ENCODE results near the gene ENGASE. TPM values are rescaled to one million over a fixed set of nuclear protein-coding genes. Genes with fewer than 3 reads are reported as not detected.

Gene ENGASE
- total and polyA plus RNA-seq, 2 of the 8 experiments (the other 6 are each of a cell fraction or from before 2014, with no cell fraction given): 9.3 to 36.1 TPM

- Histone ChIP-seq H4K20me1 (replicated peaks in 1 of 2; ENCODE audit: control insufficient read depth in 1 of 2, insufficient read depth in 2 of 2, low read length in 2 of 2) (no peaks in the 10 kb centered on the region), H2AFZ (ENCODE audit: low read length) (no peak overlapping the region)
- FAIRE-seq: no peak
Observed at GRCh38 chr17:79052131-79052530, 22.5 kb upstream of the ENGASE start.

More at GRCh38 chr17:79052131-79052530, 22.5 kb upstream of the ENGASE start:
- Histone ChIP-seq H3K56ac (replicated peaks; ENCODE audit: insufficient read length, low read depth, low read length) (no peak overlapping the region), H3K4me3 (ENCODE audit: extremely low read depth in 1 of 4, insufficient read depth in 2 of 4, low read depth in 3 of 4, low read length in 4 of 4) (no peak overlapping the region), H3K27me3 (replicated peaks in 1 of 4; ENCODE audit: control insufficient read depth in 3 of 4, extremely low read depth in 1 of 4, insufficient read depth in 3 of 4, low read length in 3 of 4) (peaks cover 0 to 2% (median 0%) of the 10 kb centered on the region in 4 experiments; a peak in 4 of 7 replicates), H2BK15ac (ENCODE audit: low read length) (no peak overlapping the region), H3K27ac (ENCODE audit: low read depth, low read length) (no peak overlapping the region), H3K9ac (replicated peaks in 1 of 4; ENCODE audit: extremely low read depth in 1 of 4, low read depth in 3 of 4, low read length in 3 of 4) (no peak overlapping the region), H4K8ac (ENCODE audit: extremely low read depth, insufficient read depth, low read length) (no peak overlapping the region), H3K4me2 (ENCODE audit: insufficient read depth in 1 of 2, low read depth in 2 of 2, low read length in 2 of 2) (no peak overlapping the region), H2AK5ac (ENCODE audit: low read depth, low read length) (no peak overlapping the region), H2BK120ac (replicated peaks; ENCODE audit: low read depth, low read length) (no peak overlapping the region), H2BK12ac (ENCODE audit: low read depth, low read length) (no peak overlapping the region), H3K36me3 (ENCODE audit: control insufficient read depth in 2 of 4, insufficient read depth in 4 of 4, low read length in 3 of 4) (no peaks in the 10 kb centered on the region), H3K18ac (ENCODE audit: extremely low read depth, low read length) (no peak overlapping the region), H4K91ac (replicated peaks; ENCODE audit: insufficient read length, low read length) (no peak overlapping the region), H3K9me3 (ENCODE audit: insufficient read depth in 2 of 2, low read depth in 1 of 2, low read length in 1 of 2) (peaks cover 0 to 8% of the 10 kb centered on the region in 2 experiments; a peak in 3 of 4 replicates), H2BK5ac (ENCODE audit: low read depth, low read length) (no peak overlapping the region), H3K23me2 (ENCODE audit: low read depth, low read length) (no peaks in the 10 kb centered on the region), H2BK20ac (ENCODE audit: low read length) (no peak overlapping the region), H4K5ac (ENCODE audit: insufficient read length, low read depth, low read length) (no peak overlapping the region), H3K79me1 (ENCODE audit: low read depth, low read length) (no peaks in the 10 kb centered on the region), H3K23ac (ENCODE audit: insufficient read length) (no peak overlapping the region), H3K14ac (ENCODE audit: insufficient read length) (no peak overlapping the region), H3K4ac (replicated peaks; ENCODE audit: insufficient read length, low read depth, low read length) (no peak overlapping the region), H3K4me1 (replicated peaks in 1 of 4; ENCODE audit: control insufficient read depth in 3 of 4, insufficient read depth in 4 of 4, low read length in 3 of 4) (no peaks in the 10 kb centered on the region), H3K79me2 (ENCODE audit: control insufficient read depth in 1 of 2, insufficient read depth in 2 of 2, low read length in 2 of 2) (no peaks in the 10 kb centered on the region)
- ChIA-PET CTCF (ENCODE audit: partially characterized antibody) (interaction anchor here (0.7 to 2.1 kb wide), 2 partner anchors 8 to 10 kb away, joined by 3 to 9 read pairs; no protein-coding TSS in a partner anchor), POLR2A (ENCODE audit: partially characterized antibody) (no interaction called here)
- no peak for TF ChIP-seq GTF2F1 (IDR thresholded peaks at IDR 0.05; ENCODE audit: borderline replicate concordance, low read depth, low read length)
- TF ChIP-seq RXRA (IDR thresholded peaks at IDR 0.05; ENCODE audit: insufficient read depth, low read depth, low read length): no peak
- TF ChIP-seq TEAD4 (IDR thresholded peaks at IDR 0.05; ENCODE audit: low read depth, low read length): no peak
- no peak for TF ChIP-seq SIX5 (IDR thresholded peaks at IDR 0.05; ENCODE audit: low read depth, low read length)
- TF ChIP-seq SIRT6 (IDR thresholded peaks at IDR 0.05; ENCODE audit: low read length): no peak
- no peak for TF ChIP-seq JUN (IDR thresholded peaks at IDR 0.05; ENCODE audit: low read depth, low read length)
- no peak for TF ChIP-seq EP300 (IDR thresholded peaks at IDR 0.05; ENCODE audit: borderline replicate concordance in 1 of 2, low read depth in 2 of 2, low read length in 2 of 2)
- no peak for TF ChIP-seq RBBP5 (IDR thresholded peaks at IDR 0.05; ENCODE audit: borderline replicate concordance, low read depth, low read length)
- no peak for DNase-seq (ENCODE audit: low read depth in 1 of 2, low spot score in 2 of 2)
- WGBS, 2 experiments (ENCODE audit: extremely low coverage in 1 of 2, insufficient coverage in 1 of 2, insufficient read length in 1 of 2, insufficient replicate concordance in 2 of 2, low coverage in 1 of 2, low lambda C conversion rate in 2 of 2, missing lambda C conversion rate in 1 of 2): 84% methylated on average over 1 of the region's 1 CpG; no CpG with 5 or more reads in 1 of the 2 experiments
